Liver (tissue), 9 donors: ENCODE results near the gene AEN. TPM values are rescaled to one million over a fixed set of nuclear protein-coding genes. Genes with fewer than 3 reads are reported as not detected.

Source experiments
- DNase-seq: peaks from one replicate; pipeline ENCODE4 v3.0.0-alpha.2; 2017; ENCODE audit warnings: low spot score
- H3K27ac ChIP-seq, 2 donors: one replicate each; pipeline ENCODE4 v1.7.0; 2013; ENCODE audit warnings: inconsistent platforms in 2 of 2, low read length in 2 of 2, control low read depth in 1 of 2, low read depth in 1 of 2, mild to moderate bottlenecking in 1 of 2
- H3K27me3 ChIP-seq, 4 donors: one replicate each; pipeline versions ENCODE4 v1.6.1 to v1.7.0; 2013; ENCODE audit warnings: low read length in 3 of 4, inconsistent platforms in 1 of 4, mild to moderate bottlenecking in 1 of 4, moderate library complexity in 1 of 4; ENCODE audit not compliant: control insufficient read depth in 4 of 4, insufficient read depth in 4 of 4
- H3K36me3 ChIP-seq, 4 donors: one replicate each; pipeline versions ENCODE4 v1.6.1 to v1.7.0; 2013; ENCODE audit warnings: low read length in 3 of 4, mild to moderate bottlenecking in 3 of 4, low read depth in 1 of 4, moderate library complexity in 1 of 4; ENCODE audit not compliant: control insufficient read depth in 4 of 4, insufficient read depth in 3 of 4
- H3K4me1 ChIP-seq, 4 donors: one replicate each; pipeline versions ENCODE4 v1.6.1 to v1.7.0; 2013; ENCODE audit warnings: low read length in 3 of 4, mild to moderate bottlenecking in 3 of 4, moderate library complexity in 1 of 4; ENCODE audit not compliant: control insufficient read depth in 4 of 4, insufficient read depth in 4 of 4
- H3K4me3 ChIP-seq, 3 donors: one replicate each; pipeline versions ENCODE4 v1.6.1 to v1.7.0; 2013; ENCODE audit warnings: low read length in 3 of 3, control low read depth in 1 of 3, low read depth in 1 of 3, mild to moderate bottlenecking in 1 of 3
- H3K9ac ChIP-seq, 2 donors: one replicate each; pipeline ENCODE4 v1.7.0; 2013; ENCODE audit warnings: low read length in 2 of 2, mild to moderate bottlenecking in 2 of 2, moderate library complexity in 2 of 2, control low read depth in 1 of 2, low read depth in 1 of 2
- H3K9me3 ChIP-seq, 4 donors: one replicate each; pipeline versions ENCODE4 v1.6.1 to v1.7.0; 2013; ENCODE audit warnings: low read length in 3 of 4; ENCODE audit not compliant: control insufficient read depth in 4 of 4
- EGR1 ChIP-seq, 2 donors: IDR thresholded peaks; 2 replicates each; pipeline ENCODE4 v1.6.1; 2016 to 2018; ENCODE audit warnings: antibody characterized with exemption in 2 of 2, low read depth in 2 of 2
- GABPA ChIP-seq, 2 donors: IDR thresholded peaks in 1 of 2; conservative IDR thresholded peaks in 1 of 2; 2 replicates each; pipeline ENCODE4 v1.6.1; 2016; ENCODE audit warnings: antibody characterized with exemption in 2 of 2, mild to moderate bottlenecking in 1 of 2, moderate library complexity in 1 of 2
- HNF4G ChIP-seq: IDR thresholded peaks from 2 replicates; pipeline ENCODE4 v1.6.1; 2016; ENCODE audit warnings: antibody characterized with exemption
- JUND ChIP-seq, 2 donors: IDR thresholded peaks; 2 replicates each; pipeline ENCODE4 v1.6.1; 2016; ENCODE audit warnings: antibody characterized with exemption in 2 of 2
- NR2F2 ChIP-seq: IDR thresholded peaks from 2 replicates; pipeline ENCODE4 v1.6.1; 2016; ENCODE audit warnings: antibody characterized with exemption
- RAD21 ChIP-seq, 2 donors: IDR thresholded peaks; 2 replicates each; pipeline ENCODE4 v1.6.1; 2016; ENCODE audit warnings: antibody characterized with exemption in 2 of 2, mild to moderate bottlenecking in 2 of 2
- RXRA ChIP-seq, 2 donors: IDR thresholded peaks; 2 replicates each; pipeline ENCODE4 v1.6.1; 2017 to 2018; ENCODE audit warnings: antibody characterized with exemption in 2 of 2, mild to moderate bottlenecking in 1 of 2
- YY1 ChIP-seq: IDR thresholded peaks from 2 replicates; pipeline ENCODE4 v1.6.1; 2016; ENCODE audit warnings: antibody characterized with exemption, mild to moderate bottlenecking
- WGBS: extraction: QIAGEN DNeasy Blood & Tissue Kit; methylation state at CpG from one replicate; pipeline ENCODE4 v1.1.7; 2013; 5-methylcytosine and 5-hydroxymethylcytosine counted together
- polyA plus RNA-seq, 2 donors: library from polyadenylated mRNA; stranded (reverse) in 1 of 2; unstranded in 1 of 2; fragments of 200-250 nt in 1 of 2; fragments of >200 nt in 1 of 2; fragmentation: Nextera tagmentation in 1 of 2; extraction: Ambion mirVana in 1 of 2; gene quantifications; one replicate each; pipeline versions ENCODE4 v1.2.1 to v1.2.3, GENCODE V29; 2013 to 2015
- total RNA-seq, 2 donors: library from RNA; depleted of rRNA; stranded (reverse); fragments of >200 nt; gene quantifications; one replicate each; pipeline ENCODE4 v1.2.3, GENCODE V29; 2014
- TF ChIP-seq, protein P1 (sequence below): IDR thresholded peaks from 2 replicates; pipeline ENCODE4 v1.6.1; 2016; ENCODE audit warnings: antibody characterized with exemption
- TF ChIP-seq, protein P2 (sequence below): IDR thresholded peaks from 2 replicates; pipeline ENCODE4 v1.6.1; 2016; ENCODE audit warnings: antibody characterized with exemption
- TF ChIP-seq, protein P3 (sequence below): IDR thresholded peaks from 2 replicates; pipeline ENCODE4 v1.6.1; 2016; ENCODE audit warnings: antibody characterized with exemption
- TF ChIP-seq, protein P4 (sequence below): fragments of 150-350 bp; IDR thresholded peaks from 2 replicates; pipeline ENCODE4 v1.5.1; 2017; ENCODE audit warnings: improper control_type of control experiment, low read depth, low read length; ENCODE audit not compliant: missing input control
- TF ChIP-seq, protein P5 (sequence below): IDR thresholded peaks from 2 replicates; pipeline ENCODE4 v1.6.1; 2016; ENCODE audit warnings: antibody characterized with exemption, mild to moderate bottlenecking
- donor health status: healthy.
- donor health status: healthy.
- donor health status: healthy.
- donor health status: healthy.
- donor health status: healthy.

AEN gene
- total and polyA plus RNA-seq, 4 donors, result 2.8 to 19.2 (median 10.5) TPM

DNA sequence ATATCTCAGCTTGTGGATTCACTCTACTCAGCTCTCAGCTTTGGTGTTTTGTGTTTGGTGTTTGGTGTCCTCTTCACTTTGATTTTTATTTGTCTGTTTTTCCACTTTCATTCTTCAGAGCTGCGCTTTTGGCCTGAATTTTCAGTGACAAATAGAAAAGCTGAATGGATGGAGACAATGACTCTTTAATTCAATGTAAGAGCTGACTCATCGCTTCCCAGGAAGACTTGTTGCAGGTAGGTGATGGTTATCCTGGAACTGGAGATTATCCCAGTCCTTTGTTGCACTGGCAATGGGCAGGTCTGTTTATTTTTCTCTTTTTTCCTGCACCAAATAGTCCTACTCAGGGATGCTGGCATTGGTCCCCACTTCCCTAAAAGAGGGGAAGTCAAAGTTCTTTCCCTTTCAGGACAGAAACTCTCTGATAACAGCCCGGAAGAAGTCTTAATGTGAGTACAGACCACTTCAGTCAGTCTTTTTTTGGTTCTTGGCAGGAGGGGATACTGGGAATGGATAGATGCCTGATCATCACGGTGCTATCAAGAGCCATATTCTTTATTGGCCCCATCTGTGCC, 12.4 kb upstream of the AEN start:
- Histone ChIP-seq H3K27ac (no peak overlapping the region), H3K4me3 (no peak overlapping the region), H3K27me3 (peaks cover 3 to 14% (median 11%) of the 10 kb centered on the region in 4 donors), H3K36me3 (no peaks in the 10 kb centered on the region), H3K9ac (no peak overlapping the region), H3K4me1 (peaks cover 0 to 14% (median 7%) of the 10 kb centered on the region in 4 donors), H3K9me3 (no peaks in the 10 kb centered on the region)
- 72% methylated on average over 4 of the region's 4 CpGs for WGBS
- no peak for DNase-seq
- TF ChIP-seq GABPA (IDR thresholded peaks at IDR 0.05 in 1 of 2, conservative IDR thresholded peaks at IDR 0.05 in 1 of 2), result no peak
- TF ChIP-seq EGR1 (IDR thresholded peaks at IDR 0.05; ENCODE audit: low read depth in 2 of 2), result no peak
- TF ChIP-seq YY1, result no peak
- TF ChIP-seq, protein P1, sequence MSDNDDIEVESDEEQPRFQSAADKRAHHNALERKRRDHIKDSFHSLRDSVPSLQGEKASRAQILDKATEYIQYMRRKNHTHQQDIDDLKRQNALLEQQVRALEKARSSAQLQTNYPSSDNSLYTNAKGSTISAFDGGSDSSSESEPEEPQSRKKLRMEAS, result no peak
- TF ChIP-seq RAD21 (IDR thresholded peaks at IDR 0.05), result no peak
- TF ChIP-seq, protein P2, sequence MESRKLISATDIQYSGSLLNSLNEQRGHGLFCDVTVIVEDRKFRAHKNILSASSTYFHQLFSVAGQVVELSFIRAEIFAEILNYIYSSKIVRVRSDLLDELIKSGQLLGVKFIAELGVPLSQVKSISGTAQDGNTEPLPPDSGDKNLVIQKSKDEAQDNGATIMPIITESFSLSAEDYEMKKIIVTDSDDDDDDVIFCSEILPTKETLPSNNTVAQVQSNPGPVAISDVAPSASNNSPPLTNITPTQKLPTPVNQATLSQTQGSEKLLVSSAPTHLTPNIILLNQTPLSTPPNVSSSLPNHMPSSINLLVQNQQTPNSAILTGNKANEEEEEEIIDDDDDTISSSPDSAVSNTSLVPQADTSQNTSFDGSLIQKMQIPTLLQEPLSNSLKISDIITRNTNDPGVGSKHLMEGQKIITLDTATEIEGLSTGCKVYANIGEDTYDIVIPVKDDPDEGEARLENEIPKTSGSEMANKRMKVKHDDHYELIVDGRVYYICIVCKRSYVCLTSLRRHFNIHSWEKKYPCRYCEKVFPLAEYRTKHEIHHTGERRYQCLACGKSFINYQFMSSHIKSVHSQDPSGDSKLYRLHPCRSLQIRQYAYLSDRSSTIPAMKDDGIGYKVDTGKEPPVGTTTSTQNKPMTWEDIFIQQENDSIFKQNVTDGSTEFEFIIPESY, result no peak
- TF ChIP-seq, protein P3, sequence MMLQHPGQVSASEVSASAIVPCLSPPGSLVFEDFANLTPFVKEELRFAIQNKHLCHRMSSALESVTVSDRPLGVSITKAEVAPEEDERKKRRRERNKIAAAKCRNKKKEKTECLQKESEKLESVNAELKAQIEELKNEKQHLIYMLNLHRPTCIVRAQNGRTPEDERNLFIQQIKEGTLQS, result no peak
- TF ChIP-seq, protein P4, sequence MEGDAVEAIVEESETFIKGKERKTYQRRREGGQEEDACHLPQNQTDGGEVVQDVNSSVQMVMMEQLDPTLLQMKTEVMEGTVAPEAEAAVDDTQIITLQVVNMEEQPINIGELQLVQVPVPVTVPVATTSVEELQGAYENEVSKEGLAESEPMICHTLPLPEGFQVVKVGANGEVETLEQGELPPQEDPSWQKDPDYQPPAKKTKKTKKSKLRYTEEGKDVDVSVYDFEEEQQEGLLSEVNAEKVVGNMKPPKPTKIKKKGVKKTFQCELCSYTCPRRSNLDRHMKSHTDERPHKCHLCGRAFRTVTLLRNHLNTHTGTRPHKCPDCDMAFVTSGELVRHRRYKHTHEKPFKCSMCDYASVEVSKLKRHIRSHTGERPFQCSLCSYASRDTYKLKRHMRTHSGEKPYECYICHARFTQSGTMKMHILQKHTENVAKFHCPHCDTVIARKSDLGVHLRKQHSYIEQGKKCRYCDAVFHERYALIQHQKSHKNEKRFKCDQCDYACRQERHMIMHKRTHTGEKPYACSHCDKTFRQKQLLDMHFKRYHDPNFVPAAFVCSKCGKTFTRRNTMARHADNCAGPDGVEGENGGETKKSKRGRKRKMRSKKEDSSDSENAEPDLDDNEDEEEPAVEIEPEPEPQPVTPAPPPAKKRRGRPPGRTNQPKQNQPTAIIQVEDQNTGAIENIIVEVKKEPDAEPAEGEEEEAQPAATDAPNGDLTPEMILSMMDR, result no peak
- no peak for TF ChIP-seq JUND (IDR thresholded peaks at IDR 0.05)
- no peak for TF ChIP-seq NR2F2
- no peak for TF ChIP-seq RXRA (IDR thresholded peaks at IDR 0.05)
- TF ChIP-seq, protein P5, sequence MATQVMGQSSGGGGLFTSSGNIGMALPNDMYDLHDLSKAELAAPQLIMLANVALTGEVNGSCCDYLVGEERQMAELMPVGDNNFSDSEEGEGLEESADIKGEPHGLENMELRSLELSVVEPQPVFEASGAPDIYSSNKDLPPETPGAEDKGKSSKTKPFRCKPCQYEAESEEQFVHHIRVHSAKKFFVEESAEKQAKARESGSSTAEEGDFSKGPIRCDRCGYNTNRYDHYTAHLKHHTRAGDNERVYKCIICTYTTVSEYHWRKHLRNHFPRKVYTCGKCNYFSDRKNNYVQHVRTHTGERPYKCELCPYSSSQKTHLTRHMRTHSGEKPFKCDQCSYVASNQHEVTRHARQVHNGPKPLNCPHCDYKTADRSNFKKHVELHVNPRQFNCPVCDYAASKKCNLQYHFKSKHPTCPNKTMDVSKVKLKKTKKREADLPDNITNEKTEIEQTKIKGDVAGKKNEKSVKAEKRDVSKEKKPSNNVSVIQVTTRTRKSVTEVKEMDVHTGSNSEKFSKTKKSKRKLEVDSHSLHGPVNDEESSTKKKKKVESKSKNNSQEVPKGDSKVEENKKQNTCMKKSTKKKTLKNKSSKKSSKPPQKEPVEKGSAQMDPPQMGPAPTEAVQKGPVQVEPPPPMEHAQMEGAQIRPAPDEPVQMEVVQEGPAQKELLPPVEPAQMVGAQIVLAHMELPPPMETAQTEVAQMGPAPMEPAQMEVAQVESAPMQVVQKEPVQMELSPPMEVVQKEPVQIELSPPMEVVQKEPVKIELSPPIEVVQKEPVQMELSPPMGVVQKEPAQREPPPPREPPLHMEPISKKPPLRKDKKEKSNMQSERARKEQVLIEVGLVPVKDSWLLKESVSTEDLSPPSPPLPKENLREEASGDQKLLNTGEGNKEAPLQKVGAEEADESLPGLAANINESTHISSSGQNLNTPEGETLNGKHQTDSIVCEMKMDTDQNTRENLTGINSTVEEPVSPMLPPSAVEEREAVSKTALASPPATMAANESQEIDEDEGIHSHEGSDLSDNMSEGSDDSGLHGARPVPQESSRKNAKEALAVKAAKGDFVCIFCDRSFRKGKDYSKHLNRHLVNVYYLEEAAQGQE, result no peak
- no peak for TF ChIP-seq HNF4G
